NCI-H748 treated with DMSO at 0.1 percent for 48 hours (cell line): ENCODE data around the gene GSDME.
"Not testable (repeated sequence)": the region's sequence is repeated elsewhere in the genome, so short reads cannot be mapped to it uniquely, and the experiment has no call there.

Experiments used
- DNase-seq: peaks from one replicate; lab custom pipeline; 2025; lab: John Stamatoyannopoulos, UW

The GSDME gene

GRCh38 chr7:24741679-24742505 lies 15.4 kb downstream of the GSDME start:
- DNase-seq: no peak

- no peak for DNase-seq
These were observed 16.4 kb downstream of the GSDME start for GRCh38 chr7:24740871-24741270.

- no peak for DNase-seq
These were observed 18.0 kb downstream of the GSDME start for GRCh38 chr7:24739306-24739705.

DNA sequence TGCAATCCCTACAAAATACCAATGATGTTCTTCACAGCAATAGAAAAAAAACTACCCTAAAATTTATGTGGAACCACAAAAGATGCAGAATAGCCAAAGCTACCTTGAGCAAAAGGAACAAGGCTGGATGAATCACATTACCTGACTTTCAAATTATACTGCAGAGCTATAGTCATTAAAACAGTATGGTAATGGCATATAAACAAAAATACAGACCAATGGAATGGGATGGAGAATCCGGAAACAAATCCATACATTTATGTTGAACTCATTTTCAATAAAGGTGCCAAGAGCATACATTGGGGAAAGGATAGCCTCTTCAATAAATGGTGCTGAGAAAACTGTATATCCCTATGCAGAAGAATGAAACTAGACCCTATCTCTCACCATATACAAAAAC lies 18.7 kb downstream of the GSDME start:
- DNase-seq: no peak

- DNase-seq: no peak
These were observed 20.0 kb downstream of the GSDME start for GRCh38 chr7:24737281-24737680.

- not testable (repeated sequence) for DNase-seq
These were observed 21.7 kb downstream of the GSDME start for GRCh38 chr7:24735594-24735993.

- no peak for DNase-seq
These were observed 23.0 kb downstream of the GSDME start for GRCh38 chr7:24734306-24734705.

DNA sequence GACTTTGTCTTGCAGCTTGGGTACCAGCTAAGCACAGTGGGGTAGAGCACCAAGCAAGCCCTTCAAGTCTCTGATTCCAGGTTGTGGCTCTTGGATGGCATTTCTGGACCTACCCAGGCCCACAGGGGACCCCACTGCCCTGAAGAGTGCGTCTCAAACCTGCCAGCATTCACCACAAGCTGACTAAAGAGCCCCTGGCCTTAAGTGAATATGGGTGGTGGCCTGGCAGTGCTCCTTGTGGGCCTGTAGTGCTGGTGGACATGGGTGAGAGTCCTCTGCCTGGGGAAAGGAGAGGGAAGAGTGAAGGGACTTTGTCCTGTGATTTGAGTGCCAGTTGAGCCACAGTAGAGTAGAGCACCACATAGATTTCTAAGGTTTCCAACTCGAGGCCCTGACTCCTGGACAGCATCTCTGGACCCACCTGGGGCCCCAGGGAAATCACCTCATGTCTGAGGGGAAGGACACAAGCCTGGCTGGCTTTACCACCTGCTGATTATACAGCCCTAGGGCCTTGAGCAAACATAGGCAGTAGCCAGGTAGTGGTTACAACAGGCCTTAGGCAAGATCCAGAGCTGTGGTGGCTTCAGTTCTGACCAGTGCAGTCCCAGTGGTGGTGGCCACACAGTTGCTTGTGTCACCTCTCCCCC lies 23.7 kb downstream of the GSDME start:
- DNase-seq: no peak

- no peak for DNase-seq
These were observed 24.4 kb downstream of the GSDME start for GRCh38 chr7:24732646-24733413.

- no peak for DNase-seq
These were observed 26.0 kb downstream of the GSDME start for GRCh38 chr7:24731313-24731712.

DNA sequence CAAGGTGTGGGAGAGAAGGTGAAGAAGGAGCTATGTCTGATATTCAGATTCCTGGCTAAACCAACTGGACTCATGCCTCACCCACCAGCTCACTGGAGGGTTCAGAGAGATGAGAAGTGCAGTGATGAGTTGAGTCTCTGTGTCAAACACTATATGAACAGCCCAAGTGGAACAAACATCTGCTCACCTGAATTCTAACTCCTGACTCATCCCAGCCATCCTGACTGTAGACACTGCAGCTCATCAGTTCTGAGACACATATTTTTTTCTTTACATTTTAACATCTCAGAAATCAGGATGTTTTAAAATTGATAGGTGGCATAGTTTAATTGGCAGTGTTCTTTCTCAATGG lies 27.3 kb downstream of the GSDME start:
- DNase-seq: no peak

- no peak for DNase-seq
These were observed 27.8 kb downstream of the GSDME start for GRCh38 chr7:24729365-24730017.

DNA sequence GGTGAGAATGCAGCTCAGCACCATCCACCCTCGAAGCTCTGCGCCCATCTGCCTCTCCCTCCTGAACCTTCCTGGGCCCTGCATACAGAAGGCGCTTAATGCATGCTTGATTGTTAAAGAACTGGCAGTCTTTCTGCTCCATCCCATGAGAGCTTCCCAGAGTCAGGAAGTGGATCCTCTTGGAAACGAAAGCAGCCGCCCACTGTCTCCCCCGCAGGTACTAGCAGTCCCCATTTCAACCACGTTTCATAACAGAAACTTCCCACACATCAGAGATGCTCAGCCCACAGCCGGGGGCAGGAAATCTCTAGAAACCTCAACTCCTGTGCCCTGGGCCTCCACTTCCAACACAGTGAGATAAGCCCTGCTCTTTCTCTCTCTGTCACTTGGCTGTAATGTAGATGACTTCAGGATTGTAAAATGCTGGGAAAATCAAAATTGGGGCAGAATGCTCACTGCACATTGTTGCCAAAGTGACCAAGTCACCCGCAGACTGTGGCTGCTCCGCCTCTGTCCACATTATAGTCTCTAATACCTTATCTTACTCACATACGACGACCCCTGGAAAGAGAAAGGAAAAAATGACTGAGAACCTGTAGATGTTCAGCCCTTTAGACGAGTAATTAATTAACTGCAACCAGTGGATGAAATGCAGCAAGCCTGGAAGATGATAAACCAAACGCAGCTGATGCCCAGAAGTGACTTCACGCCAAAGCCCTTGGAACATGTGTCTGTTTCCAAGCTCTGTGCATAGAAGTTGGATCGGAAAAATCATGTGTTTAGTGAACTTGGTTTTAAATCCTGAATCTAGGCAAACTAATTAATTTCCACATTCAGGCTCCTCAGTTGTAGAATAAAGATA lies 28.5 kb downstream of the GSDME start:
- no peak for DNase-seq

DNA sequence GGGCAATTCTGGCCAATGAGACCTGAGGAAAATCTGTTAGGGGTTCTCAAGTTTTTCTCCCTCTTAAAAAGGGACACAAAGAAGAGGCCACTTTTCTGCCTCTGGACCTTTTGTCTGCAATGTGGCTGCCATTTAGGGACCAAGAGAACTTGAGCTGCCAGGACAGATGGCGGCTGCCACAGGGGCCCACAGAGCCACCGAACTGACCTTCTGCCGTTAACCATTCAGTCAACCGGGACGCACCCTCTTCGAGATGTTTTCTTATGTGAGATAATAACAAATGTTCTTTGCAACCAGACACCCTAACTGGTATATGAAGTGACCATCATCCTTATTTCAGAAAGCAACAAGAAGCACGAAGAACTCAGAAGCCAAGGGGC lies 29.2 kb downstream of the GSDME start:
- DNase-seq: no peak

DNA sequence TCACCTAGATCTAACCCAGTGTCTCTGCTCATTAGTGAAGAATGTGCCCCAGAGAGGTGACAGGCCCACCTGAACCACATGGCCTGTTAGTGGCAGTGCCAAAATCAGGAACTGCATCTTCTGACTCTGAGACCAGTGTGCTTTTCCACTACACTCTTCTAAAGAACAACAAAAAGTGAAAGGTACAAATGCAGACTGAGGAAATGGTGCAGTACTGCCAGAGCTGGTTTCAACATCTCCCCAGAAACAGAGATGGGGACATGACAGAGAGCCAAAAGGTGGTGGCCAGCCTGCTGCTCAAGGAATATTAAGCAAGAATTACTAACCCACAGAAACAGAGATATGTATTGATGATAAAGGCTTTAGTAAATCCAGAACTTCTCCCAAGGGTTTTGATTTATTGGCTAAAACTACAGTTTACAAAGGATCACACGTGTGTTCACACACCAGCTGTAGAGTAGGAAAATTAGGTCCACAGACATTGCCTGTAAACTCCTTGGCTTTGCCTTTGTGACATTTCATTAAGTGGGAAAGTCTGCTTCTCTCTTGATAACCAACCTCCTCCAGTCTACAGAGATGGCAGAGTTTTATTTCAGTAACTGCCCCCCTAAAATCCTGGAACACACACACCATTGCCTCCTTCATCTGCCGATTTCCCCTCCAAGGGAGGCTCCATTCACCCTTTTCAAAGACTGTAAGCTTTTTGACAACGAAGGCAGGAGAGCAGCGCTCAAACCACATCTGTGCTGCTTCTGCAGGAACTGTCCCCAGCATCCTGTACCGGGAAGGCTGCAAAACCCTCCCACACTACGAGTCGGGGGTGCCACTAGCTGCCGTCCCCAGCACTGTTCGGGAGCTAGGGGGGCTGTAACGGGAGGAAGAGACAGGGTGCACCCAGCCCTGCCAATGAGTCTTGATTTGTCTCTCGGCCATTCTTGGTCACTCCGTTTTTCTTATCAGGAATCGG lies 29.8 kb downstream of the GSDME start:
- DNase-seq: no peak

DNA sequence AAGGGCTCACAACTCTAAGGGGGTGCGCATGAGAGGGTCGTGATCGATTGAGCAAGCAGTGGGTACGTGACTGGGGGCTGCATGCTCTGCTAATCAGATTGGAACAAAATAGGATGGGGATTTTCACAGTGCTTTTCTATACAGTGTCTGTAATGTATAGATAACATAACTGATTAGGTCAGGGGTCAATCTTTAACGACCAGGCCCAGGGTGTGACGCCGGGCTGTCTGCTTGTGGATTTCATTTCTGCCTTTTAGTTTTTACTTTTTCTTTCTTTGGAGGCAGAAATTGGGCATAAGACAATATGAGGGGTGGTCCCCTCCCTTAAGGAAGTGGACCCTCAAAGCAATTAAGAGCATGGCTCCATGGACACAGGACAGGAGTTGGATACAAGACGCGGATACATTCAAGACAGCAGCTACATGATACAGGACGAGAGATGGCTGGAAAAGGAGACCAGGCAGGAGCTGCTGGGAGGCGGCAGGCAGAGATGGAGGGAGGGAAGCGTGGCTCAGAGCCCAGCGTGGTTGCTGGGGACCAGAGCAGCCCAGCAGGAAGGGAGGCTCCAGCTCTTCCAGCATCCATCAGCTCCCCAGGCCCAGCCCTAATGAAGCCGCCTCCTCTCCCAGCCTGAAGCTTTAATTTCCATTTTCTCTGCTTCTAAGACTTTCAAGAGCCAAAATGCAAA lies 31.6 kb downstream of the GSDME start:
- no peak for DNase-seq

DNA sequence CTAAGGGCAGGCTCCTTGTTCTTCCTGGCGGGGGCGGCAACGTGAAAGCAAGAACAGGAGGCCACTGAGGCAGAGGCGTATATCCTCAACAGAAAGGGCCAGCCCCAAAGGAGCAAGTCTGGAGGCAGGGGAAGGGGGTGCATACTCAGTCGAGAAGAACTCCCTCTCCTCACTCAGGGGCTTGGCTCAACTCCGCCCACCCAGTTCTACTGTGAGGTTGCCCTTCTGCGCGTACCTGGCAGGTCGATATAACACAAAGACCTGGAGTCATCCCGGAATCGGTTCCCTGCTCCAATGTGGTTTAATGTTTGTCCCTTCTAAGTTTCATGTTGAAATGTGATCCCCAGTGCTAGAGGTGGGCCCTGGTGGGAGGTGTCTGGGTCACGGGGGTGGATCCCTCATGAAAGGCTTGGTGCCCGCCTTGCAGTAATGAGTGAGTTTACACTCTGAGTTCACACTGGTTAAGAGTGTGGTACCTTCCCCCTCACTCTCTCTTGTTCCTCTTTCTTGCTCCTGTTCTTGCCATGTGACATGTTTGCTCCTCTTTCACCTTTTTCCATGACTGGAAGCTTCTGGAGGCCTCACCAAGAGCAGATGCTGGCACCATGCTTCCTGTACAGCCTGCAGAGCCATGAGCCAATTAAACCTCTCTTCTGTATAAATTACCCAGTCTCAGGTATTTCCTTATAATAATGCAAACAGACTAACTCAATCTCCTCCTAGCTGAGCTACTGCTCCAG lies 32.6 kb downstream of the GSDME start:
- no peak for DNase-seq

DNA sequence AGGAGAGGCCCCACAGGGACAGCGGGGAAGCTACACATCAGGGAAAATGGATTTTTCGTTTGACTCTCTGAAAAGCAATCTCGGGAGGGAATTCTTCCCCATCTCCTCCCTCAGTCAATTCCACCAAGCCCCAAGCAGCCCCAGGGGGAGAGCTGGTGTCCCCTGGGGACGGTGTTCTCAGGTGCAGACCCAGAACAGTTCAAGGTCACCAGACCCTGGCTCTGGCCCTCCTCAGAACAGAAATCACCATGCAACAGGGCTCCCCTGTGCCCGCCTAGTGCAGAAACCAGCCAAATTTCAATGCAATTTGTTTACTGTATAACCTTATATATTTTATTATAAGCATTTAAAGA lies 34.1 kb downstream of the GSDME start:
- DNase-seq: no peak
